DMS53 (cell line): Measurements from ENCODE around the gene PRPF18.

Experiments used
- DNase-seq: peaks from one replicate; lab custom pipeline; 2025; lab: John Stamatoyannopoulos, UW

PRPF18 gene

DNA sequence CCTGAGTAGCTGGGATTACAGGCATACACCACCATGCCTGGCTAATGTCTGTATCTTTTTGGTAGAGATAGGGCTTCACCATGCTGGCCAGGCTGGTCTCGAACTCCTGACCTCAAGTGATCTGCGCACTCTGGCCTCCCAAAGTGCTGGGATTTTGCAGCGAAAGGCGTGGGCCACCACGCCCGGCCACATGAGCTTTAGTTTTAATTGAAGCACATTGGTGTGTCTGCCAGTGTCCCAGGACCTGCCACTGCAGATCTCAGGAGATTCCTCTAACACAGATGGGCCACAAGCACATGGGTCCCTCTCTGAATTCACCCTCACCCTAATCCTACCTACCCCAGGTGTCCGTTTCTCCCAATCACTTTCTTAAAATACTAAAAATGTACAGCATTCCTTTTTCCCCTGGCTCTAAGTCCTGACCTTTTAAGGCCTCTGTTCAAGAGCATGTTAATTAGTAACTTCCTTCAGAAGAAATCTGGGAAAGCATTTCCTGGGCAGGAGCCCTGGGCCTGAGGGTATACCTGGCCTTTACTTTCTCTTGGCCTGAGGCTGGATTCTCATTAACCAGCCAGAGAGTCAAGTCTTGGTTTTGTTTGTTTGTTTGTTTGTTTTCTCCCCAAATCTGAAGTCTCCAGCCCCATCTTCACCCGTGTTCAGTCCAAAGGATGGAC lies 82.6 kb downstream of the PRPF18 start:
- no peak for DNase-seq

GRCh38 chr10:13669901-13670300 lies 83.1 kb downstream of the PRPF18 start:
- no peak for DNase-seq

GRCh38 chr10:13670311-13670710 lies 83.5 kb downstream of the PRPF18 start:
- DNase-seq, result no peak

DNA sequence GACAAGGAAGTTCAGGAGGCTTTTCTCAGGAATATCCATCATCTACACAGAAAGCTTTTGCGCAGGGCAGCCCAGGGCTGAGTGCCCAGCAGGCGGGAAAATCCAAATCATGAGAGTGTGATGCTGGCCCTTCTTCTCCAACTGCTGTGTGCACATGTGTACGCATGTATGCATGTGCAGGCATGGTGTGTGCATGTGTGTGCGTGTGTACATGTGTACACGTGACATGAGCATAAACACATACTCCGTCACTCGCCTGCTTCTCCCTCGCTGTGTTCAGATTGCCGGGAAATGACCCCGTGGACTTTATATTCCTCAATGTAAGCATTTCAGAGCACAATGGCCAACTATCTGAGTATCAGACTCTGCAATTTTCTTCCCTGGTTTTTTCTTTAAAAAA lies 85.1 kb downstream of the PRPF18 start:
- no peak for DNase-seq

GRCh38 chr10:13672548-13672947 lies 85.8 kb downstream of the PRPF18 start:
- no peak for DNase-seq

- no peak for DNase-seq
Measured at GRCh38 chr10:13673156-13673555, 86.4 kb downstream of the PRPF18 start.

DNA sequence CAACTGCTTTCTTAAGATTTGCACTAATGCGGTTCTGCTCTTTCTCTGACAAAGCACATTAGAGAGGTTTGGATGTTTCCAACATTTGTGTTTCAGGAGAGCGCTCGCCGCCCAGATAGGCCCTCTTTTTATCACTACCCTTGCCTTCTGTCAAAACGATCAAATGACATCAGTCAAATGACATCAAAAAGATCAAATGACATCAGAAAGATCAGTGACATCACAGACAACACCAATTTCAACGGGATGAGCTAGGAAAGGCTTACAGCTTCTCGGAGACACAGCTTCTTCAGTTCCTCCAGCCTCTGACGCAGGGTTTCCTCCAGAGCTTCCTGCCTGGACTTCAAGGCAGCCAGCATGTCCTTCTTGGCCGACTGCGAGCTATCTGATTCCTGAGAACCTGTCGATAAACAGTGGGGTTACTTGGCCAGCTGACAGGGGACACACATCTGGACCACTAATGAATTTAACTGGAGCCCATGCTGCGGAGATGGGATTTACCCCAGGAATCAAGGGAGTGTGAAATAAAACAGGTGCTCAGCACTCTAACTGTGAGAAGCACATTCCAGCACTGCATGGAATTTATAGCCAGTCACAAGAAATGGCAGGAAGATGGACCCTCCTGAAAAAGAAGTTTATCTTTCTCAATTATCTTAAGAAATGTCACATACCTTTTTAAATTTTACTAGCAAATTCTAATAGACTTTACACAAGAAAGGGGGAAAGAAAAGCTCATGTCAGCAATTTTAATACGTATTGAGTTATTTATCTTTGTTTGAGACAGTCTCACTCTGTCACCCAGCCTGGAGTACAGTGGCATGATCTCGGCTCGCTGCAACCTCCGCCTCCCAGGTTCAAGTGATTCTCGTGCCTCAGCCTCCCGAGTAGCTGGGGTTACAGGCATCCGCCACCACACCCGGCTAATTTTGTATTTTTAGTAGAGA lies 88.2 kb downstream of the PRPF18 start:
- no peak for DNase-seq

- DNase-seq, result no peak
Measured at GRCh38 chr10:13678101-13678843, 91.5 kb downstream of the PRPF18 start.
